Transverse colon (tissue), 4 donors: ENCODE data around the gene CTRL. TPM values are rescaled to one million over a fixed set of nuclear protein-coding genes. Genes with fewer than 3 reads are reported as not detected.

Source experiments
- DNase-seq: peaks from one replicate; pipeline ENCODE4 v3.0.0-alpha.2; 2019
- H3K27ac ChIP-seq, 4 donors: fragments of 200-600 bp; sonication (generic); 2 replicates each; pipeline ENCODE4 v1.5.1; 2016 to 2018; ENCODE audit warnings: inconsistent platforms in 4 of 4
- H3K27me3 ChIP-seq: fragments of 200-600 bp; sonication (generic); 2 replicates; pipeline ENCODE4 v1.5.1; 2017; ENCODE audit warnings: inconsistent platforms
- H3K36me3 ChIP-seq, 4 donors: fragments of 200-600 bp; sonication (generic); 2 replicates each; pipeline ENCODE4 v1.5.1; 2017 to 2019; ENCODE audit warnings: inconsistent platforms in 4 of 4
- H3K4me1 ChIP-seq, 4 donors: fragments of 200-600 bp; sonication (generic); 2 replicates each; pipeline ENCODE4 v1.5.1; 2017 to 2020; ENCODE audit warnings: inconsistent platforms in 4 of 4
- H3K4me3 ChIP-seq, 4 donors: fragments of 200-600 bp; sonication (generic); 1 replicate in 1 of 4; 2 replicates in 3 of 4; pipeline versions ENCODE4 v1.5.1 to v1.6.1; 2017 to 2019; ENCODE audit warnings: inconsistent platforms in 4 of 4
- H3K9me3 ChIP-seq, 2 donors: fragments of 200-600 bp; sonication (generic); 2 replicates each; pipeline ENCODE4 v1.5.1; 2017 to 2019; ENCODE audit warnings: inconsistent platforms in 2 of 2
- EP300 ChIP-seq: sonication (generic); formaldehyde crosslinking; IDR thresholded peaks from one replicate; pipeline ENCODE4 v1.6.1; 2017; ENCODE audit warnings: antibody characterized with exemption, low read depth
- POLR2A ChIP-seq: fragments of 450-650 bp; IDR thresholded peaks from one replicate; pipeline ENCODE4 v1.6.1; 2016; ENCODE audit warnings: antibody characterized with exemption, mild to moderate bottlenecking, moderate library complexity
- POLR2AphosphoS5 ChIP-seq, 3 donors: sonication (generic); formaldehyde crosslinking; IDR thresholded peaks; one replicate each; pipeline ENCODE4 v1.6.1; 2016; ENCODE audit warnings: antibody characterized with exemption in 3 of 3
- WGBS, 2 donors: methylation state at CpG; one replicate each; pipeline ENCODE4 v1.1.5; 2018; ENCODE audit warnings: low coverage in 1 of 2; 5-methylcytosine and 5-hydroxymethylcytosine counted together
- in situ Hi-C, 4 donors: fragments of 200-750 bp; cut with MboI; loops; one replicate each; pipeline versions ENCODE4 v1.15.0 to v1.15.1; 2017; ENCODE audit warnings: low sequenced_read_pairs in 3 of 4, low pct_ligation_motif_present in 1 of 4, low pct_unique_long_range_greater_than_20kb in 1 of 4
- intact Hi-C: fragments of 100-400 bp; cut with DNase I; formaldehyde crosslinking; loops from one replicate; pipeline ENCODE4 v1.15.1; 2023; ENCODE audit warnings: low total_unique reads
- small RNA-seq, 4 donors: library from RNA; depleted of rRNA; stranded (forward); fragments of <200 nt; gene quantifications; one replicate each; pipeline ENCODE3, GENCODE V24; 2016
- total RNA-seq, 4 donors: library from RNA; depleted of rRNA; stranded (reverse); fragments of >200 nt; gene quantifications; one replicate each; pipeline ENCODE4 v1.1.0, GENCODE V29; 2016
- TF ChIP-seq, protein P1 (sequence below), 5 experiments: fragments of 200-600 bp in 3 of 5; fragments of 450-650 bp in 2 of 5; sonication (generic) in 3 of 5; IDR thresholded peaks; 1 replicate in 2 of 5; 2 replicates in 3 of 5; pipeline ENCODE4 v1.5.1; 2016 to 2017; ENCODE audit warnings: antibody characterized with exemption in 5 of 5, inconsistent platforms in 3 of 5, mild to moderate bottlenecking in 2 of 5, moderate library complexity in 1 of 5

The CTRL gene
- total RNA-seq, 4 donors from 2014 or later: 1.6 to 2.1 (median 1.6) TPM; not detected in 1

GRCh38 chr16:67880584-67880983 is 51.1 kb downstream of the CTRL start:
- H3K4me1 ChIP-seq: peaks cover 0 to 11% (median 1%) of the 10 kb centered on the region in 4 donors
- in situ Hi-C loops (no loop called here), intact Hi-C loops (no loop called here)
- TF ChIP-seq, protein P1, sequence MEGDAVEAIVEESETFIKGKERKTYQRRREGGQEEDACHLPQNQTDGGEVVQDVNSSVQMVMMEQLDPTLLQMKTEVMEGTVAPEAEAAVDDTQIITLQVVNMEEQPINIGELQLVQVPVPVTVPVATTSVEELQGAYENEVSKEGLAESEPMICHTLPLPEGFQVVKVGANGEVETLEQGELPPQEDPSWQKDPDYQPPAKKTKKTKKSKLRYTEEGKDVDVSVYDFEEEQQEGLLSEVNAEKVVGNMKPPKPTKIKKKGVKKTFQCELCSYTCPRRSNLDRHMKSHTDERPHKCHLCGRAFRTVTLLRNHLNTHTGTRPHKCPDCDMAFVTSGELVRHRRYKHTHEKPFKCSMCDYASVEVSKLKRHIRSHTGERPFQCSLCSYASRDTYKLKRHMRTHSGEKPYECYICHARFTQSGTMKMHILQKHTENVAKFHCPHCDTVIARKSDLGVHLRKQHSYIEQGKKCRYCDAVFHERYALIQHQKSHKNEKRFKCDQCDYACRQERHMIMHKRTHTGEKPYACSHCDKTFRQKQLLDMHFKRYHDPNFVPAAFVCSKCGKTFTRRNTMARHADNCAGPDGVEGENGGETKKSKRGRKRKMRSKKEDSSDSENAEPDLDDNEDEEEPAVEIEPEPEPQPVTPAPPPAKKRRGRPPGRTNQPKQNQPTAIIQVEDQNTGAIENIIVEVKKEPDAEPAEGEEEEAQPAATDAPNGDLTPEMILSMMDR (IDR thresholded peaks at IDR 0.05): no peak
- TF ChIP-seq EP300 (no peak), POLR2AphosphoS5 (IDR thresholded peaks at IDR 0.05) (no peak), POLR2A (no peak)
- DNase-seq: no peak
- H3K27ac ChIP-seq: no peak overlapping the region
- no peaks in the 10 kb centered on the region for H3K9me3 ChIP-seq
- 94% methylated on average over 12 of the region's 13 CpGs; no CpG with 5 or more reads in 1 of the 2 donors for WGBS, 2 donors
- no peak overlapping the region for H3K4me3 ChIP-seq
- H3K36me3 ChIP-seq: peaks cover 0 to 58% (median 21%) of the 10 kb centered on the region in 4 donors
- no peaks in the 10 kb centered on the region for H3K27me3 ChIP-seq

DNA sequence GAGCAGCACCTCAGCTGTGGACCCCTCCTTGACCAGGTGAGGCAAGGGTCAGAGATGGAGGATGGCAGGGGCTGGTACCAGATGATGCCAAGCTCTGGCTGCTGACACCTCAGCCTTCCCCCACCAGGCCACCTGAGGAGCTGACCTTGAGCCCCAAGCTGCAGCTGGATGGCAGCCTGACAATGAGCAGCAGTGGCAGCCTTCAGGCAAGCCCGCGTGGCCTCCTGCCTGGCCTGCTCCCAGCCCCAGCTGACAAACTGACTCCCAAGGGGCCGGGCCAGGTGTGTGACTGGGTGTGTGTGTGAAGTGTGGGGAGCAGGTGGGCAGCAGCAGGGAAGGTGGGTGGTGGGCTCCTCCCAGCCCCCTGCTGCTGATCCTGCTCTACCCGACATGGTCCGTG is 51.7 kb downstream of the CTRL start:
- WGBS, 2 donors: 96% methylated on average over 2 of the region's 5 CpGs; no CpG with 5 or more reads in 1 of the 2 donors
- in situ Hi-C loops: no loop called here
- H3K36me3 ChIP-seq: peaks cover 0 to 58% (median 21%) of the 10 kb centered on the region in 4 donors
- H3K9me3 ChIP-seq: no peaks in the 10 kb centered on the region
- intact Hi-C loops: no loop called here
- no peak overlapping the region for H3K27ac ChIP-seq
- no peak overlapping the region for H3K4me3 ChIP-seq
- DNase-seq: no peak
- TF ChIP-seq, protein P1 (IDR thresholded peaks at IDR 0.05): no peak
- TF ChIP-seq POLR2AphosphoS5 (IDR thresholded peaks at IDR 0.05): no peak
- no peak for TF ChIP-seq EP300
- no peak for TF ChIP-seq POLR2A
- no peaks in the 10 kb centered on the region for H3K27me3 ChIP-seq
- peaks cover 2 to 13% (median 5%) of the 10 kb centered on the region in 4 donors for H3K4me1 ChIP-seq

Small RNA genes within 50 kb of the gene (small RNA-seq; reads per million reads assigned to genes)
- 0 reads per million in 4 donors for gene NRN1L

Other genes with a start within 250 kb of the CTRL start
- gene GFOD2, start 212.5 kb downstream of the CTRL start, total RNA-seq: 10 to 100 TPM; 21.9 to 32.2 (median 24.3) TPM
- gene RANBP10, start 125.3 kb downstream of the CTRL start, total RNA-seq: 10 to 100 TPM; 15.1 to 32.9 (median 19.1) TPM
- under 1 TPM in 1 of 4 donors, not detected in 3; 0.55 TPM for gene TSNAXIP1, start 125.0 kb downstream of the CTRL start, total RNA-seq
- gene THAP11, start 89.5 kb downstream of the CTRL start, total RNA-seq: 10 to 100 TPM; 24.7 to 44.1 (median 32.7) TPM
- gene NUTF2, start 84.9 kb downstream of the CTRL start, total RNA-seq: 100 to 1,000 TPM in 1 of 4 donors, 10 to 100 TPM in 3; 75.2 to 131 (median 89.0) TPM
- 100 to 1,000 TPM in 2 of 4 donors, 10 to 100 TPM in 2; 58.2 to 248 (median 100) TPM for gene CENPT, start 84.2 kb downstream of the CTRL start, total RNA-seq
- gene EDC4, start 58.8 kb downstream of the CTRL start, total RNA-seq: 100 to 1,000 TPM in 2 of 4 donors, 10 to 100 TPM in 2; 76.4 to 162 (median 105) TPM
- gene NRN1L, start 47.0 kb downstream of the CTRL start, total RNA-seq: 1 to 10 TPM in 1 of 4 donors, not detected in 3; 2.5 TPM
- gene PSKH1, start 38.6 kb downstream of the CTRL start, total RNA-seq: 100 to 1,000 TPM in 1 of 4 donors, 10 to 100 TPM in 3; 24.1 to 132 (median 56.2) TPM
- 100 to 1,000 TPM in 1 of 4 donors, 10 to 100 TPM in 3; 65.6 to 100 (median 68.6) TPM for gene PSMB10, start 5.0 kb upstream of the CTRL start, total RNA-seq
- 10 to 100 TPM in 1 of 4 donors, 1 to 10 TPM in 3; 2.2 to 30.7 (median 4.2) TPM for gene LCAT, start 12.3 kb upstream of the CTRL start, total RNA-seq
- gene SLC12A4, start 36.8 kb upstream of the CTRL start, total RNA-seq: 10 to 100 TPM; 18.1 to 46.4 (median 25.4) TPM
- gene DPEP3, start 48.6 kb upstream of the CTRL start, total RNA-seq: not detected
- 1 to 10 TPM; 1.5 to 4.4 (median 1.5) TPM for gene DPEP2, start 67.6 kb upstream of the CTRL start, total RNA-seq
- gene DPEP2NB, start 84.0 kb upstream of the CTRL start, total RNA-seq: not detected
- gene DDX28, start 91.4 kb upstream of the CTRL start, total RNA-seq: 10 to 100 TPM in 1 of 4 donors, 1 to 10 TPM in 3; 4.8 to 13.1 (median 6.2) TPM
- 10 to 100 TPM in 3 of 4 donors, 1 to 10 TPM in 1; 9.2 to 13.1 (median 11.2) TPM for gene DUS2, start 91.4 kb upstream of the CTRL start, total RNA-seq
- 100 to 1,000 TPM in 1 of 4 donors, 10 to 100 TPM in 3; 27.5 to 107 (median 41.6) TPM for gene NFATC3, start 153.5 kb upstream of the CTRL start, total RNA-seq